Medulla oblongata (tissue), 1 donor: ENCODE results near the gene MSTO1.
"Not testable (repeated sequence)": the region's sequence is repeated elsewhere in the genome, so short reads cannot be mapped to it uniquely, and the experiment has no call there.

Experiments
- DNase-seq: peaks from one replicate; pipeline ENCODE4 v3.0.0-alpha.2; 2015; ENCODE audit errors: extremely low spot score

MSTO1 gene

DNA sequence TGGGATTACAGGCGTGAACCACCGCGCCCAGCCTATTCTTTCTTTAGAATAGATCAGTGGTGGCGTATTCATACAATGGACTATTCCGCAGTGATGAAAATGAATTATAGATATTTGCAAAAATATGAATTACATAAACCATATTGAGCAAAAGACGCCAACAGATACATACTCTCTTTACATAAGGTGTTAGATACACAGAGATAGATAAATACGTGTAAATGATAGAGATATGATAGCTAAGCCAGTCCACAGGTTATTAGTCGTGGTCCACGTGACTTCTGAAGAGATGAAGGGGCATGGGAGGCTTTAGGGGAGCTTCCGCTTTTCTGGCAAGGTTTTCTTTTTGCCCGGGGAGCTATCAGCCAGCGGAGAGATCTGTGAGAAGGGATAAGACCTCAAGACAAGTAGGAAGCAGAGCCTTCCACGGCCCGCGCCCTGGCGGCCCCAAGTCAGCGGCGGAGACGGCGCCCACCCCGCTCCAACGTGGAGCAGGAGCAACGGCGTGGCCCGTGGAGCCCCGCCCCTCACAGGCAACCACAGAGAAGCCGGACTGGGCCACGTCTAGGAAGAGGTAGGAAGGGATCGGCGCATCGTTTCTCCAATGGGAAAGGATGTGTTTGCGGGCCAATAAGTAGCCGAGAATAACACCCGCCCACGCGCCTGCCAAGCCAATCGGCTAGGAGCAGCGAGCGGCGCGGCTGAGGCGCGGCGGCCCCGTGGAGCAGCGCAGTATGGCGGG is at the start of gene MSTO1:
MSTO1 (plus strand) TSS at position 704 of the 742 bp plus-strand sequence; CDS start at position 735, 31 bp downstream.
- DNase-seq, result peak; percentile 97

DNA sequence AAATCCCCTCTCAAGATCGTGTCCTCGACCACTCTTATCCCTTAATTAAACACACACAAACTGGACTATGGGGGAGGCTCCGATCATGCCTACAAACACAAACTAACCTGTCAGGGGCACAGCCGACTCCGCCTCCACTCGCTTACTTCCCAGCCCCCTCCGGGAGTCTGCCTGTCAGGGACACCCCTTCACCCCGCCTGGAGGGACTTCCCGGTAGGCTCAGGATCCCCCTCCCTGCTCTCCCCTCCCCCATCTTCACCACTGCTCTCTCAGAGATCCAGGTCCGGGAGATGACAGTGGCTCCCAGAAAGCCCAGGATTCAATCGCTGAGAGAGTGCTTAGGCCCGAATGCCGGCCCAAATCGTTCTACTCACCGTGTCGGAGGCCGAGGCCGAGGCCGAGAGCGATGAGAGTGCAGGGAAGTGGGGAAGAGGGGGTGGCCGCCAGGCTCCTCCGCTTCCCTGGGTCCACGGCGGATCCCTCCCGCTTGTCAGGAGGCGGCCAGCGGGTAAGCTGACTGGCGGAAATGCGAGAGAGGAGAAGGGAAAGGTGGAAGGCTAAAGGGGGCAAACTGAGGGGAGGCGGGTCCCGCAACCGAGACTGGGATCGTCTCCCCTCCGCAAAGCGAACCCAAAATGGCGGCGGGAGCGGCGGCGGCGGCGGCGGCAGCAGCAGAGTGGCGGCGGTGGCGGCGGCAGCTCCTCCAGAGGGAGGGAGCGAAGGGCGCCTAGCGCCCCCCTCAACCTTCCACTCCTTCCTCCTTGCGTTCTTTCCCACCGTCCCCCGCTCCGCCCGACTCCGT is 48.0 kb upstream of the MSTO1 start:
- peak; percentile 22 for DNase-seq

GRCh38 chr1:155562581-155563376 is 47.2 kb upstream of the MSTO1 start, which contains the start of gene ASH1L:
TSS of gene ASH1L (minus strand) at chr1:155562803. CDS start at chr1:155521519, 41,284 bp downstream.
- peak; percentile 95 for DNase-seq

DNA sequence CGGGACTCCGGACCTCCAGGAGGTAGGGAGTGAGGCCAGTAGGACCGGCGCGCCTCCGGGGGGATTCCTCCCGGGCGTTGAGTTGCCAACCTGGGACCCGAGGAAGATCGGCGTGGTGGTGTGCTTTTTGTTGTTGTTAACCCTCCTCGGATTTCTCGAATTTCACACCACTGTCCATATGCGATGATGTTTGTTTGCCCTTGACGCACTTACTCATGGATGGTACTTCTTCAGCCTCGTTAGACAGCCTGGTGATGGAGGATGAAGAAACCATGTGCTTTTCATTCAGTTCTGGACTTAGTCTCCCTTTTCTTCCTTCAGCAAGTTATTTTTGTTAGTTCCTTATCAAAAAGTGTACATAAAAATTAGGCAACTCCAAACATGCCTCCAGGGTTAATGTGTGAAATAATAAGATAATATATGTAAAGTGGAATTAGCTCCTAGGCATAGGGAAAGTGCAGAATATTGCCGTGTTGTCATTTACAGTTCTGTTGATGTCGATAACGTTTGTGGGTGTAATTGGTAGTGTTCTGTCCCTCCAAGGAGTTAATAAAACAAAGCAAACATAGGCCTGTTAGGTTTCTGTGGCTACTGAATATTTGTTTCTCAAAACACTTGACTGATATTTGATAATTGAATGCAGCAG is 46.5 kb upstream of the MSTO1 start:
- DNase-seq, result peak; percentile 11

DNA sequence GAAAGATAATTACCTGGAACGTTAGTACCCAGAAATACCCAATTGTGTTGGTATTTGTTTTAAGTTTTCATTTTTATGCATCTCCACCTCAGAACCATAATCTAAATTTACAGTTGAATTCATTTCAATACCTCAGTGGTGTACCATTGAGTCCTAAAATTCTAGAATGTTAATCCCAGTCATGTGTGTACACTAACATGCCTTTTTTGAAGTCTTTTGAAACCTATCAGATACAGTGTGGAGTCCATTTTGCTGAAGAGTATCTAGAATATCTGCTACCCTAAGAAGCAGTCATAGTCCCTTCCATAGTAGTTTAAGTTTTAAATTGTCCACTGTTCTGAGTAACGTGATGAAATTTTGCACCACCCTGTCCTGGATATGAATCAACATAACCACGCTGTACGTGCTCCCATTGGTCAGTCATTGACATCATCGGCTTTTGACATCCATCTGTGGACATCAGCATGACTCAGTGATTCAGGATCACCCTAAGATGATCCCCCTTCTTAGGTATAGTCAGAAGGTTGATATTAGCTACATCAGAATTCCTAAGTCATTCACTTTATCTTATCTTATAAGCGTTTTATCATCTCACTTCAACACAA is 39.9 kb upstream of the MSTO1 start:
- DNase-seq, result no peak

DNA sequence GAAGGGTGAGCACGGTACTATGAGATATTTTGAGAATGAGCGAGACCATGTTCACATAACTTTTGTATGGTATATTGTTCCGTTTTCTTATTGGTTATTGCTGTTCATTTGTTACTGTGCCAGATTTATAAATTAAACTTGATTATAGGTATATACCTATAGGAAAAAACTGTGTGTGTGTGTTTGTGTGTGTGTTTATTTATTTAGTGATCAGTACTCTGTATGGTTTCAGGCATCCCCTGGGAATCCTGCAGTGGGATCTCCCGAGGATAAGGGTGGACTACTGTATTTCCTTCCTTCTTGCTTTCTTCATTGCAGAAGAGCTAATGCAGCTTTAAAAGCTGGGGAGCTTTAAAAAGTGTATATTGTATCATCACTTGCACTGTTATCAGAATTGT is 39.4 kb upstream of the MSTO1 start:
- no peak for DNase-seq

DNA sequence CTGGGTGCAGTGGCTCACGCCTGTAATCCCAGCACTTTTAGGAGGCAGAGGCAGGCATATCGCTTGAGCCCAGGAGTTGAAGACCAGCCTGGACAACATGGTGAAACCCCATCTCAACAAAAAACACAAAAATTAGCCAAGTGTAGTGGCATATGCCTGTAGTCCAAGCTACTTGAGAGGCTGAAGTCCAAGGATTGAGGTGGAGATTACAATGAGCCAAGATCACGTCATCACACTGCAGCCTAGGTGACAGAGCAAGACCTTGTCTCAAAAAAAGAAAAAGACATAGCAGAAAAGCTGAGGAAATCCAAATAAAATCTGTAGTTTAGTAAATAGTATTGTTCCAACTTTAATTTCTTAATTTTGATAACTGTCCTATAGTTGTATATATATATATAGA is 35.9 kb upstream of the MSTO1 start:
- DNase-seq, result no peak

GRCh38 chr1:155575608-155576007 is 34.4 kb upstream of the MSTO1 start:
- not testable (repeated sequence) for DNase-seq

- DNase-seq, result not testable (repeated sequence)
Observed at GRCh38 chr1:155583846-155584245, 26.2 kb upstream of the MSTO1 start.

- DNase-seq, result not testable (repeated sequence)
Observed at GRCh38 chr1:155589282-155589681, 20.7 kb upstream of the MSTO1 start.

GRCh38 chr1:155590516-155591247 is 19.3 kb upstream of the MSTO1 start:
- not testable (repeated sequence) for DNase-seq

DNA sequence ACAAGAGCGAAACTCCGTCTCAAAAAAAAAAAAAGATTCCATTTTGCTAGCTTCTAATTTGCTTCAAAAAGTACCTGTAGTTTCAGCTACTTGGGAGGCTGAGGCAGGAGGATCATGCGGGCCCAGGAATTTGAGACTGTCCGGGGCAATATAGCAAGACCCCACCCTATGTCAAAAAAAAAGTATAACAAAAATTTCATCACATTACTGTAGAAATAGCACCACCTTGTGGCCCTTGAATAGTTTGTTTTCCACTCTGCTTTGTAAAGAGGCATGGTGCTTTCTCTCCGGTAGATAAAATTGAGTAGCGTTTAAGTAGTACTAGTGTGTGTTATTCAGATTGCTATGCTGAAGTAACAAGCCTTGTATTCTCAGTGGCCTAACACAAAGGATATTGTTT is 18.2 kb upstream of the MSTO1 start:
- peak; percentile 80 for DNase-seq

DNA sequence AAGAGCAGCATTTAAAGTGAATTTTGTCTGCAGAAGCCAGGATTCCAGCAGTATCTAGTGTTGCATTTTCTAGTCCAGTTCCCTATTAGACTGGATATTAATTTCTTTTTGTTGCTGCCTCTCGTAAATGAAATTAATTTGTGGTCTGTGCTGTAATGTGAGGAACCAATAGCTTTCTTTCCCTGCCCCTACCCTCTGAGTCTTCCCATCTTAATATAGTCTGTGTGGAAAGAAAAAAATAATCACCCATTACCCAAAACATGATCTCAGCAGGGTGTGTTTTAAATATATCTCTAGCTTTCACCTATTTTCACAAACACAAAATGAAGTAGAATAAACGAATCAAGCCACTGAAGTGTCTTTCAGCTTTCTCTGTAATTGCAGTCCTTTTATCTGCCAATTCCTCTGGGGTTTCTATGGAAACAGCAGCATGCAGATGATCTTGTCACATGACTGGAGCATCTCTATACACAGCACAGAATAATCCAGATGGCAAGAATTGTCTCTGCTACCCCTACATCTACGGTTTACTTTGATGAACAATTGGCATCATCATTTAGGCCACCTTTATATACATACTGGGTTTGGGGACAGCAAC is 14.0 kb upstream of the MSTO1 start:
- DNase-seq, result peak; percentile 36

- DNase-seq, result no peak
Observed at GRCh38 chr1:155596864-155597263, 13.2 kb upstream of the MSTO1 start.

DNA sequence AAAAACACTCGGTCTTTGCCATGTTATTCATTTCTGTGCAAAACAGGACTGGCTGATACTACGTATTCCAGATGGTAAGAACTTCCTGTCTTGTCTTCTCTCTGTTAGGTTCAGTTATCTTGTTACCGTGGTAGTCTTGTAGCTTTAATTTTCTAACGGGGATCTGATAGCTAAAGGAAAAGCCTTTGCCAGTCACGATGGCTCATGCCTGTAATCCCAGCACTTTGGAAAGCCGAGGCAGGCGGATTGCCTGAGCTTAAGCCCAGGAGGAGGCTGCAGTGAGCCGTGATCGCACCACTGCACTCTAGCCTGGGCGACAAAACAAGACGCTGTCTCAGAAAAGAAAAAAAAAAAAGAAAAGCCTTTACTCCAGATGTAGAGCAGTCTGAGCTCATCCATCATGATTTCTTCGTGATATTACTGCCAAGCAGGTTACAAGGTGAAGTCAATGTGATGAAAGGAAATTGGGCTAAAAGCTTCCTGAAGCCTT is 11.1 kb upstream of the MSTO1 start:
- DNase-seq, result peak; percentile 47

DNA sequence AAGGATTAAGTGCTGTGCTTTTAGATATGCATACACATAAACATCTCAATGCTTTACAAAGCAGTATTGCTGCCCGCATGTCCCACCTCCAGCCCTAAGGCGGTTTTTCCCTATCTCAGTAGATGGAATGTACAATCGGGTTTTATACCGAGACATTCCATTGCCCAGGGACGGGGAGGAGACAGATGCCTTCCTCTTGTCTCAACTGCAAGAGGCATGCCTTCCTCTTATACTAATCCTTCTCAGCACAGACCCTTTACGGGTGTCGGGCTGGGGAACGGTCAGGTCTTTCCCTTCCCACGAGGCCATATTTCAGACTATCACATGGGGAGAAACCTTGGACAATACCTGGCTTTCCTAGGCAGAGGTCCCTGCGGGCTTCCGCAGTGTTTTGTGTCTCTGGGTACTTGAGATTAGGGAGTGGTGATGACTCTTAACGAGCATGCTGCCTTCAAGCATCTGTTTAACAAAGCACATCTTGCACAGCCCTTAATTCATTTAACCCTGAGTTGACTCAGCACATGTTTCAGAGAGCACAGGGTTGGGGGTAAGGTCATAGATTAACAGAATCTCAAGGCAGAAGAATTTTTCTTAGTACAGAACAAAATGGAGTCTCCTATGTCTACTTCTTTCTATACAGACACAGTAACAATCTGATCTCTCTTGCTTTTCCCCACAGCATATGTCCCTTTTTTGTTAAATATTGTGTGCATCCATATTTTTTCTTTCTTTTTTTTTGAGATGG is 10.0 kb upstream of the MSTO1 start:
- DNase-seq, result not testable (repeated sequence)

GRCh38 chr1:155607708-155608107 is 2.3 kb upstream of the MSTO1 start:
- no peak for DNase-seq

DNA sequence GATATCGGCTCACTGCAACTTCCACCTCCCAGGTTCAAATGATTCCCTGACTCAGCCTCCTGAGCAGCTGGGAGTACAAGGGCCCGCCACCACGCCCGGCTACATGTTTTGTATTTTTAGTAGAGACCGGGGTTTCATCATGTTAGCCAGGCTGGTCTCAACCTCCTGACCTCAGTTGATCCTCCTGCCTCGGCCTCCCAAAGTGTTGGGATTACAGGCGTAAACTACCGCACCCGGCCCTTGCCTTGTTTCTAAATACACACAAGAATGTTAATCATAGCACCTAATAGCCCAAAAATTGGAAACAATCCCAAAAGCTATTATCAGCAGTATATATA is 1.2 kb upstream of the MSTO1 start:
- no peak for DNase-seq

- DNase-seq, result not testable (repeated sequence)
Observed at GRCh38 chr1:155610257-155610647, 234 bp downstream of the MSTO1 start.
